Neural cell (in vitro differentiated cells): ENCODE measurements around the gene RFTN1.

Source experiments
- POLR2AphosphoS5 ChIP-seq: IDR thresholded peaks from 2 replicates; pipeline ENCODE4 v1.6.1; 2012
- REST ChIP-seq: IDR thresholded peaks from 2 replicates; pipeline ENCODE4 v1.6.1; 2012; ENCODE audit warnings: borderline replicate concordance
- TF ChIP-seq, protein P1 (sequence below): fragments of 450-650 bp; IDR thresholded peaks from 2 replicates; pipeline ENCODE4 v1.5.1; 2014; ENCODE audit warnings: antibody characterized with exemption, mild to moderate bottlenecking, moderate library complexity; ENCODE audit not compliant: poor library complexity, severe bottlenecking

GRCh38 chr3:16407366-16407765 is 106.1 kb downstream of the RFTN1 start:
- TF ChIP-seq, protein P1, sequence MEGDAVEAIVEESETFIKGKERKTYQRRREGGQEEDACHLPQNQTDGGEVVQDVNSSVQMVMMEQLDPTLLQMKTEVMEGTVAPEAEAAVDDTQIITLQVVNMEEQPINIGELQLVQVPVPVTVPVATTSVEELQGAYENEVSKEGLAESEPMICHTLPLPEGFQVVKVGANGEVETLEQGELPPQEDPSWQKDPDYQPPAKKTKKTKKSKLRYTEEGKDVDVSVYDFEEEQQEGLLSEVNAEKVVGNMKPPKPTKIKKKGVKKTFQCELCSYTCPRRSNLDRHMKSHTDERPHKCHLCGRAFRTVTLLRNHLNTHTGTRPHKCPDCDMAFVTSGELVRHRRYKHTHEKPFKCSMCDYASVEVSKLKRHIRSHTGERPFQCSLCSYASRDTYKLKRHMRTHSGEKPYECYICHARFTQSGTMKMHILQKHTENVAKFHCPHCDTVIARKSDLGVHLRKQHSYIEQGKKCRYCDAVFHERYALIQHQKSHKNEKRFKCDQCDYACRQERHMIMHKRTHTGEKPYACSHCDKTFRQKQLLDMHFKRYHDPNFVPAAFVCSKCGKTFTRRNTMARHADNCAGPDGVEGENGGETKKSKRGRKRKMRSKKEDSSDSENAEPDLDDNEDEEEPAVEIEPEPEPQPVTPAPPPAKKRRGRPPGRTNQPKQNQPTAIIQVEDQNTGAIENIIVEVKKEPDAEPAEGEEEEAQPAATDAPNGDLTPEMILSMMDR, result no peak
- TF ChIP-seq POLR2AphosphoS5 (no peak), REST (no peak)
